GM19240 (cell line): Measurements from ENCODE around the gene PITPNB.

ENCODE experiments used
- DNase-seq: peaks from one replicate; pipeline ENCODE4 v3.0.0; 2011; ENCODE audit warnings: low spot score; ENCODE audit not compliant: insufficient read length

Gene PITPNB

DNA sequence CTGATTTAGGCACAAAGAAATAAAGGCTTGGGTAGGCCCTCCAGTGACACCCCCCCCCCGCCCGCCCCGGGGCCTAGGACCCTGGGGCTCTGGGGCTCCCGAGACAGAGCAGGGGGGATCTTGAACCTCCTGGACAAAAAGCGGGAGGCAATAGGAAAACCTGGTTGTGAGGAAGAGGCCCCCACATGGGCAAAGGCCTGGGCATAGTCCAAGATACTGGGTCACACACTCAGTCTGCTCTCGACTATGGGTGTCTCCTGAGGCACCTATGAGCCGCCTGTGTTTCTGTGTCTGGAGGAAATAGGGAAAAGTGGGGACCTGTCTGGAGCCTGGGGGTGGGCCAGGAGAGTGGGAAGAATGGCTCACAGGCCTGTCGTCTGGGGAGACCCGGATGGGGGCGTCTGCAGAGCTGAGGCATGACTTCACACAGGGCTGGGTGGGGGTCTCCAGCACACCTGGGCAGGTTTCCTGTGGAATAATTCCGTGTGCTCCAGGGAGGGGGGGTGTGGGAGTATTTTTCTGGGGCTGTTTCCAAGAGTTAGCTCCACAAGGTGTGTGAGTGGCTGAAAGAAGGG, 115.1 kb downstream of the PITPNB start:
- no peak for DNase-seq

DNA sequence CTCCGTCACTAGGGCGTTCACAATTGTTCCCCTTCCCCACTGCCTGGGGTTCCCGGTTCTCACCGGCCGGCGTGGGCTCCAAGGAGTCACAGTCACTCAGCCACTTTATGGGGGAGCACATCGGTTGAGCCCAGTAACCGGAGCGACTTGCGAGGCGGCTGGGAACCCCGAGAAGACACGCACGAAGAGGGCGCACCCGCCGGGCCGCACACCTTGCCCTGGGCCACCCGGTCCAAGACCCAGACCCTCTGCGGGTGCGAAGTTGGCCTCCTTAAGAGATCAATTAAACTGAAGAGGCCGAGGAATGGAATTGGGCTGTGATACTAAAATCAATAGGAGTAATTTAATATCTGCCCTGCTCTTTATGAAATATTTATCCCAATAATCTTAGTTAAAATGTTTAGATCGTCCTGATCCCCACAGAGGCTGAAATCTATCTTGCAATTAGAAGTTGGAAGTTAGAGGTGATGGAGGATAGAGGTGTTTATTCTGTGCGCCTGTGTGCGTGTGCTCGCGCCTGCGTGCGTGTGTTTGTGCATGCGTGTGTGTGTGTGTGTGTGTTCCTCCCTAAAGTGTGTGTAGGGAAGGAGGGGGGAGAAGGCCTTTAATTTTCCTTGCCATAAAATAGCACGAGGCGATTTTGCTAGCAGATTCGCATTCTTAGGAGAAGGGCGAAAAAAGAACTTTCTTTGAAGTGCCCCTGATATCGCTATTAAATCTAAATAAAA, 116.5 kb downstream of the PITPNB start:
- no peak for DNase-seq
